Measurements from ENCODE around the gene YIPF2. TPM values are rescaled to one million over a fixed set of nuclear protein-coding genes. Genes with fewer than 3 reads are reported as not detected.

YIPF2 gene
- total RNA-seq, 4 donors from 2014 or later = 40.5 to 100 (median 71.0) TPM

DNA sequence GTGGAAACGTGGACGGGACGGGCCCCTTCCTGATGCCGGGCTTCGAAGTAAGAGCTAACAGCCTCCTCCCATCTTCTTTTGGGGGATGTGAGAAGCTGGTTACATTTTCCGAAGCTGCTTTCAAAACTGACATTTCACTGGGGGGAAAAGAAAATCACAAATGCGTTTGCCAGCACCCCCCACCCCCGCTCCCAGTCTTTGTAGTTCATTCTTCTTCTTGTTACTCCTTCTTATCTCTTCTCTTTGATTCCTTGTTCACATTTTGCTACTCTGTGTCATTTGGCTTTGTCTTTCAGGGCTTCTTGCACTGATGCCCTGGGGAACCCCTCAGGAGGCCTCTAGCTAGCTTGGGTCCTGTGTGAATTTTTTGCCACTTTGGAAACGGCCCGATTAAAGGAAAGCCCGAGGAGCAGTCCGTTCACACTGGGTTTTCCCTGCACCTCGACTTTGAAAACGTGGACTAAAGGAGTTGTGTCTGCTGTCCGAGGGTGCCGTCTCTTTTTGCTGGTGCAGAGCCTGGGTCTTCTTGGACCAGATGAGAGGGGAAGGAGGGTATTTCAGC is 55.8 kb downstream of the YIPF2 start:
- no peaks in the 10 kb centered on the region for H3K27me3 ChIP-seq
- no peaks in the 10 kb centered on the region for H3K36me3 ChIP-seq
- TF ChIP-seq CTCF (IDR thresholded peaks at IDR 0.05) (no peak), POLR2A (IDR thresholded peaks at IDR 0.05) (no peak)
- DNase-seq = no peak
- peak overlapping the region; percentile 66 to 87 for H3K4me3 ChIP-seq
- H3K9me3 ChIP-seq = no peaks in the 10 kb centered on the region
- peaks cover 0 to 12% of the 10 kb centered on the region in 2 donors for H3K4me1 ChIP-seq
- intact Hi-C loops (cut with DNase I; ENCODE audit: low total_unique reads) = no loop called here
- H3K27ac ChIP-seq = peak overlapping the region; percentile 84 to 87

Other genes starting within 250 kb of the YIPF2 start
- 100 to 1,000 TPM in 1 of 4 donors, 10 to 100 TPM in 3; 35.0 to 311 (median 50.8) TPM for gene QTRT1, start 227.2 kb downstream of the YIPF2 start, total RNA-seq
- gene DNM2, start 210.6 kb downstream of the YIPF2 start, total RNA-seq = 100 to 1,000 TPM in 2 of 4 donors, 10 to 100 TPM in 2; 46.8 to 150 (median 86.0) TPM
- gene TMED1, start 92.4 kb downstream of the YIPF2 start, total RNA-seq = 10 to 100 TPM in 3 of 4 donors, 1 to 10 TPM in 1; 7.2 to 57.0 (median 27.2) TPM
- 10 to 100 TPM in 1 of 4 donors, 1 to 10 TPM in 1, not detected in 2; 2.7 to 25.9 TPM for gene C19orf38, start 80.2 kb downstream of the YIPF2 start, total RNA-seq
- 10 to 100 TPM in 2 of 4 donors, 1 to 10 TPM in 2; 6.4 to 50.4 (median 18.7) TPM for gene CARM1, start 57.1 kb downstream of the YIPF2 start, total RNA-seq
- 10 to 100 TPM in 3 of 4 donors, 1 to 10 TPM in 1; 7.6 to 40.5 (median 28.5) TPM for gene TIMM29, start 172 bp upstream of the YIPF2 start, total RNA-seq
- 10 to 100 TPM; 44.6 to 78.7 (median 76.2) TPM for gene SMARCA4, start 32.4 kb upstream of the YIPF2 start, total RNA-seq
- 10 to 100 TPM in 3 of 4 donors, 1 to 10 TPM in 1; 7.9 to 55.3 (median 48.8) TPM for gene LDLR, start 160.8 kb upstream of the YIPF2 start, total RNA-seq
- 10 to 100 TPM in 1 of 4 donors, 1 to 10 TPM in 3; 1.8 to 21.8 (median 2.6) TPM for gene SPC24, start 227.1 kb upstream of the YIPF2 start, total RNA-seq